Osteoblast (primary cell): ENCODE data around the gene FCGBP. TPM values are rescaled to one million over a fixed set of nuclear protein-coding genes. Genes with fewer than 3 reads are reported as not detected.
A peak's percentile ranks its signal among the peaks of the same experiment; 100 is the strongest.

ENCODE experiments used
- DNase-seq: peaks from one replicate; pipeline ENCODE4 v3.0.0; 2011; ENCODE audit warnings: low spot score, mixed read lengths; ENCODE audit not compliant: insufficient read length; ENCODE audit errors: missing footprints
- H2AFZ ChIP-seq: 2 replicates; pipeline ENCODE4 v1.6.0; 2011; ENCODE audit warnings: mild to moderate bottlenecking, low read length
- H3K27ac ChIP-seq: 2 replicates; pipeline ENCODE4 v1.5.1; 2011; ENCODE audit warnings: mild to moderate bottlenecking, low read depth, low read length, moderate library complexity
- H3K27me3 ChIP-seq: 2 replicates; pipeline ENCODE4 v1.6.0; 2012; ENCODE audit warnings: mild to moderate bottlenecking, control low read depth, inconsistent platforms, low read length, moderate library complexity; ENCODE audit not compliant: insufficient read depth
- H3K36me3 ChIP-seq: 2 replicates; pipeline ENCODE4 v1.5.1; 2011; ENCODE audit warnings: mild to moderate bottlenecking, low read length, control low read depth, moderate library complexity; ENCODE audit not compliant: insufficient read depth
- H3K4me1 ChIP-seq: 2 replicates; pipeline ENCODE4 v1.5.1; 2011; ENCODE audit warnings: mild to moderate bottlenecking, low read length, control low read depth, moderate library complexity; ENCODE audit not compliant: insufficient read depth
- H3K4me2 ChIP-seq: 2 replicates; pipeline ENCODE4 v1.6.0; 2011; ENCODE audit warnings: mild to moderate bottlenecking, low read length; ENCODE audit not compliant: insufficient read depth
- H3K4me3 ChIP-seq: fragments of 200-600 bp; sonication (generic); 3 replicates; pipeline ENCODE4 v1.5.1; 2012; ENCODE audit warnings: mild to moderate bottlenecking, low read length, inconsistent platforms; ENCODE audit not compliant: insufficient read depth
- H3K79me2 ChIP-seq: 2 replicates; pipeline ENCODE4 v1.6.0; 2012; ENCODE audit warnings: mild to moderate bottlenecking, low read length, control low read depth, inconsistent platforms; ENCODE audit not compliant: insufficient read depth
- H3K9me3 ChIP-seq: 2 replicates; pipeline ENCODE4 v1.5.1; 2011; ENCODE audit warnings: low read depth, low read length, control low read depth
- H4K20me1 ChIP-seq: 2 replicates; pipeline ENCODE4 v1.6.0; 2012; ENCODE audit warnings: mild to moderate bottlenecking, low read length, control low read depth; ENCODE audit not compliant: insufficient read depth
- CTCF ChIP-seq: IDR thresholded peaks from 2 replicates; pipeline ENCODE4 v1.5.1; 2011; ENCODE audit warnings: mild to moderate bottlenecking, low read depth, low read length, moderate library complexity; ENCODE audit errors: extremely low read depth
- total RNA-seq: library from RNA; depleted of rRNA; stranded (reverse); fragments of >200 nt; gene quantifications from 2 replicates; pipeline ENCODE4 v1.2.3, GENCODE V29; 2012

Gene FCGBP
- total RNA-seq, 1 donor: under 0.01 TPM

- Histone ChIP-seq H3K79me2 (no peaks in the 10 kb centered on the region), H3K4me3 (no peak overlapping the region), H3K4me2 (no peak overlapping the region), H3K9me3 (no peaks in the 10 kb centered on the region), H3K27me3 (no peaks in the 10 kb centered on the region), H3K4me1 (no peaks in the 10 kb centered on the region), H3K27ac (no peak overlapping the region), H2AFZ (no peak overlapping the region), H4K20me1 (no peaks in the 10 kb centered on the region), H3K36me3 (no peaks in the 10 kb centered on the region)
- DNase-seq: no peak
- TF ChIP-seq CTCF: no peak
Observed at GRCh38 chr19:39929750-39930149, 4.7 kb downstream of the FCGBP start.

GRCh38 chr19:39928357-39928725 lies 6.1 kb downstream of the FCGBP start:
- H4K20me1 ChIP-seq: no peaks in the 10 kb centered on the region

GRCh38 chr19:39927524-39928356 lies 6.7 kb downstream of the FCGBP start:
- no peaks in the 10 kb centered on the region for H3K4me1 ChIP-seq
- no peaks in the 10 kb centered on the region for H3K36me3 ChIP-seq
- H4K20me1 ChIP-seq: no peaks in the 10 kb centered on the region
- DNase-seq: peak; percentile 22
- H2AFZ ChIP-seq: no peak overlapping the region
- H3K4me2 ChIP-seq: no peak overlapping the region
- TF ChIP-seq CTCF: no peak
- H3K79me2 ChIP-seq: no peaks in the 10 kb centered on the region
- no peaks in the 10 kb centered on the region for H3K9me3 ChIP-seq
- H3K27ac ChIP-seq: no peak overlapping the region
- H3K4me3 ChIP-seq: no peak overlapping the region
- H3K27me3 ChIP-seq: no peaks in the 10 kb centered on the region

More at GRCh38 chr19:39928357-39928725, 6.1 kb downstream of the FCGBP start:
- Histone ChIP-seq H3K4me2 (no peak overlapping the region), H3K4me3 (no peak overlapping the region), H3K4me1 (no peaks in the 10 kb centered on the region), H3K79me2 (no peaks in the 10 kb centered on the region), H3K27ac (no peak overlapping the region), H2AFZ (no peak overlapping the region), H3K36me3 (no peaks in the 10 kb centered on the region), H3K27me3 (no peaks in the 10 kb centered on the region), H3K9me3 (no peaks in the 10 kb centered on the region)
- no peak for DNase-seq
- TF ChIP-seq CTCF: no peak

- Histone ChIP-seq H3K27ac (no peak overlapping the region), H3K36me3 (no peaks in the 10 kb centered on the region), H3K79me2 (no peaks in the 10 kb centered on the region), H4K20me1 (no peaks in the 10 kb centered on the region), H3K4me1 (no peaks in the 10 kb centered on the region), H3K27me3 (no peaks in the 10 kb centered on the region), H3K9me3 (no peaks in the 10 kb centered on the region), H2AFZ (no peak overlapping the region), H3K4me2 (no peak overlapping the region), H3K4me3 (no peak overlapping the region)
- TF ChIP-seq CTCF: no peak
- DNase-seq: peak; percentile 13
Observed at GRCh38 chr19:39927076-39927475, 7.4 kb downstream of the FCGBP start.
